ENCODE measurements around the gene STEEP1.

DNA sequence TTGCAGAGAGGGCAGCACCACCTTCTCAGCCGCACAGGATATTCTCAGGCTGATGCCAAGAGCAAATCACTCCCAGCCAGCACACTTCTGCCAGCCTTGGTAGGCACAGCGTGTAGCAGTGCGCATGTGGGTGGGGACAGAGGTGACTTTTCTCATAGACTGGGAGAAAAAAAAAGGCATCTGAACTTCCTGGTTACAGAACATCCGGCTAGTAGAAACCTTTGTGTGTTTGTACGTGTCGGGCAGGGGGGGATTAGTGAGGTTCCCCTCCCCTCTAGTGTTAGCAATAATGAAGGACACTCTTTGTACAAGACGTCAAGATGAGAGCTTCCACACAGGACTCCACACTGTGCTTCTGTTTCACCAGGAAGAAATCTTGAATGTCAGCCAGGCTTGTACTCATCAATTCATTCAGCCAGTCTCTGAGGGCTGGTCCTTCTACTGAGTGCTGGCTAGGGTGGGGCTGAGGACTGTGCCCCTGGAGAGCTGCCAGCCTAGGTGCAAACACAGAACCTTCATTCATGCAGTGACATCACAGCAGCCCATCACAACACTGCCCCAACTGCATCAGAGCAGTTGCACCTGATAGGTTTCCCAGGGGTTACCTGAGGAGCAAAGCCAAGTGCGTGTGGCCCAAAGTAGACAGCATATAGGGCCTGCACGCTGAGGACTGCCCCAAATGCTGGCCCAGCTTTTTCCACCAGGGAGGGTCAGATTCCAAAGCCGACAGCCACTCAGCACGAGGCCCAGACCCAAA lies 62.3 kb downstream of the STEEP1 start:
- TF ChIP-seq, protein P1, sequence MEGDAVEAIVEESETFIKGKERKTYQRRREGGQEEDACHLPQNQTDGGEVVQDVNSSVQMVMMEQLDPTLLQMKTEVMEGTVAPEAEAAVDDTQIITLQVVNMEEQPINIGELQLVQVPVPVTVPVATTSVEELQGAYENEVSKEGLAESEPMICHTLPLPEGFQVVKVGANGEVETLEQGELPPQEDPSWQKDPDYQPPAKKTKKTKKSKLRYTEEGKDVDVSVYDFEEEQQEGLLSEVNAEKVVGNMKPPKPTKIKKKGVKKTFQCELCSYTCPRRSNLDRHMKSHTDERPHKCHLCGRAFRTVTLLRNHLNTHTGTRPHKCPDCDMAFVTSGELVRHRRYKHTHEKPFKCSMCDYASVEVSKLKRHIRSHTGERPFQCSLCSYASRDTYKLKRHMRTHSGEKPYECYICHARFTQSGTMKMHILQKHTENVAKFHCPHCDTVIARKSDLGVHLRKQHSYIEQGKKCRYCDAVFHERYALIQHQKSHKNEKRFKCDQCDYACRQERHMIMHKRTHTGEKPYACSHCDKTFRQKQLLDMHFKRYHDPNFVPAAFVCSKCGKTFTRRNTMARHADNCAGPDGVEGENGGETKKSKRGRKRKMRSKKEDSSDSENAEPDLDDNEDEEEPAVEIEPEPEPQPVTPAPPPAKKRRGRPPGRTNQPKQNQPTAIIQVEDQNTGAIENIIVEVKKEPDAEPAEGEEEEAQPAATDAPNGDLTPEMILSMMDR (IDR thresholded peaks at IDR 0.05): no peak
- no peak for TF ChIP-seq POLR2A (IDR thresholded peaks at IDR 0.05)
